BE2C (cell line): ENCODE measurements around the gene COL23A1.

Experiments
- DNase-seq: peaks from one replicate; pipeline ENCODE4 v3.0.0-alpha.2; 2020
- H3K27me3 ChIP-seq: fragments of 250-450 bp; sonication (Bioruptor Pico); 2 replicates; pipeline ENCODE4 v1.5.1; 2020; ENCODE audit warnings: mild to moderate bottlenecking
- H3K36me3 ChIP-seq: fragments of 250-450 bp; sonication (Bioruptor Pico); 2 replicates; pipeline ENCODE4 v1.5.1; 2020; ENCODE audit warnings: mild to moderate bottlenecking
- H3K4me1 ChIP-seq: fragments of 250-450 bp; sonication (Bioruptor Pico); 2 replicates; pipeline ENCODE4 v1.5.1; 2020
- H3K4me3 ChIP-seq: 2 replicates; pipeline ENCODE4 v1.5.1; 2011; ENCODE audit warnings: low read depth, low read length
- H3K9me3 ChIP-seq: fragments of 250-450 bp; sonication (Bioruptor Pico); 2 replicates; pipeline ENCODE4 v1.5.1; 2020
- CTCF ChIP-seq: IDR thresholded peaks from 2 replicates; pipeline ENCODE4 v1.5.1; 2012; ENCODE audit warnings: mild to moderate bottlenecking, low read depth, low read length

The COL23A1 gene

GRCh38 chr5:178352035-178352349, 238.2 kb downstream of the COL23A1 start:
- no peak for TF ChIP-seq CTCF
- H3K4me1 ChIP-seq = no peaks in the 10 kb centered on the region; the same call in 1 of the 2 replicates
- H3K36me3 ChIP-seq = no peaks in the 10 kb centered on the region
- H3K27me3 ChIP-seq = no peaks in the 10 kb centered on the region
- DNase-seq = no peak
- no peaks in the 10 kb centered on the region for H3K9me3 ChIP-seq
- no peak overlapping the region for H3K4me3 ChIP-seq

GRCh38 chr5:178351221-178352034, 238.8 kb downstream of the COL23A1 start:
- Histone ChIP-seq H3K36me3 (no peaks in the 10 kb centered on the region), H3K4me3 (no peak overlapping the region), H3K9me3 (no peaks in the 10 kb centered on the region), H3K27me3 (no peaks in the 10 kb centered on the region), H3K4me1 (no peaks in the 10 kb centered on the region; the same call in 1 of the 2 replicates)
- DNase-seq = no peak
- TF ChIP-seq CTCF = no peak

GRCh38 chr5:178350361-178351220, 239.6 kb downstream of the COL23A1 start:
- Histone ChIP-seq H3K36me3 (no peaks in the 10 kb centered on the region), H3K9me3 (no peaks in the 10 kb centered on the region), H3K4me1 (no peaks in the 10 kb centered on the region; the same call in 1 of the 2 replicates), H3K4me3 (no peak overlapping the region), H3K27me3 (no peaks in the 10 kb centered on the region)
- DNase-seq = no peak
- no peak for TF ChIP-seq CTCF

GRCh38 chr5:178349625-178350353, 240.4 kb downstream of the COL23A1 start:
- no peak for TF ChIP-seq CTCF
- Histone ChIP-seq H3K9me3 (no peaks in the 10 kb centered on the region), H3K4me1 (no peaks in the 10 kb centered on the region; the same call in 1 of the 2 replicates), H3K27me3 (no peaks in the 10 kb centered on the region), H3K4me3 (no peak overlapping the region), H3K36me3 (no peaks in the 10 kb centered on the region)
- no peak for DNase-seq

GRCh38 chr5:178349075-178349511, 241.1 kb downstream of the COL23A1 start:
- DNase-seq = peak; percentile 41
- no peak overlapping the region for H3K4me3 ChIP-seq
- no peaks in the 10 kb centered on the region for H3K9me3 ChIP-seq
- H3K4me1 ChIP-seq = no peaks in the 10 kb centered on the region; the same call in 1 of the 2 replicates
- no peak for TF ChIP-seq CTCF
- no peaks in the 10 kb centered on the region for H3K27me3 ChIP-seq
- H3K36me3 ChIP-seq = no peaks in the 10 kb centered on the region
